Activated CD8-positive, alpha-beta memory T cell treated with anti-CD3 and anti-CD28 coated beads, Interleukin-2, amount 10 ng/mL, durations not matched to agents 7 days and 5 days (primary cell): ENCODE results near the gene TMEM225B. TPM values are rescaled to one million over a fixed set of nuclear protein-coding genes. Genes with fewer than 3 reads are reported as not detected.
"Not testable (repeated sequence)": the region's sequence is repeated elsewhere in the genome, so short reads cannot be mapped to it uniquely, and the experiment has no call there.

ENCODE experiments used
- ATAC-seq: fragments of 150-1000 bp; cut with Tn5 transposase; one replicate; pipeline ENCODE4 v1.10.0; 2021; ENCODE audit warnings: moderate library complexity
- CTCF ChIA-PET: fragments of 350-600 bp; sonication (Branson Sonifier 250); formaldehyde crosslinking; loops from one replicate; lab custom pipeline; 2021; ENCODE audit warnings: antibody characterized with exemption; lab: Charles Lee
- DNase-seq: peaks from one replicate; pipeline ENCODE4 v3.0.0-alpha.2; 2020
- H3K27ac Mint-ChIP-seq: one replicate; pipeline ENCODE4 v1.8.0; 2021; ENCODE audit warnings: mild to moderate bottlenecking, mixed read lengths
- H3K27me3 Mint-ChIP-seq: one replicate; pipeline ENCODE4 v1.8.0; 2021; ENCODE audit warnings: mixed read lengths
- H3K36me3 Mint-ChIP-seq: one replicate; pipeline ENCODE4 v1.8.0; 2021; ENCODE audit warnings: mild to moderate bottlenecking, mixed read lengths
- H3K4me1 Mint-ChIP-seq: one replicate; pipeline ENCODE4 v1.8.0; 2021; ENCODE audit warnings: mixed read lengths
- H3K4me3 Mint-ChIP-seq: one replicate; pipeline ENCODE4 v1.8.0; 2021; ENCODE audit warnings: mild to moderate bottlenecking, moderate library complexity, mixed read lengths
- H3K9me3 Mint-ChIP-seq: one replicate; pipeline ENCODE4 v1.8.0; 2022; ENCODE audit warnings: low read depth, mixed read lengths
- total RNA-seq, 2 experiments: library from RNA; stranded (reverse); gene quantifications; one replicate each; pipeline ENCODE4 v1.2.3, GENCODE V29; 2021

The TMEM225B gene, protein sequence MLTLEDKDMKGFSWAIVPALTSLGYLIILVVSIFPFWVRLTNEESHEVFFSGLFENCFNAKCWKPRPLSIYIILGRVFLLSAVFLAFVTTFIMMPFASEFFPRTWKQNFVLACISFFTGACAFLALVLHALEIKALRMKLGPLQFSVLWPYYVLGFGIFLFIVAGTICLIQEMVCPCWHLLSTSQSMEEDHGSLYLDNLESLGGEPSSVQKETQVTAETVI
- 1 to 10 TPM in 1 of 2 experiments, not detected in 1; 2.3 TPM for total RNA-seq

DNA sequence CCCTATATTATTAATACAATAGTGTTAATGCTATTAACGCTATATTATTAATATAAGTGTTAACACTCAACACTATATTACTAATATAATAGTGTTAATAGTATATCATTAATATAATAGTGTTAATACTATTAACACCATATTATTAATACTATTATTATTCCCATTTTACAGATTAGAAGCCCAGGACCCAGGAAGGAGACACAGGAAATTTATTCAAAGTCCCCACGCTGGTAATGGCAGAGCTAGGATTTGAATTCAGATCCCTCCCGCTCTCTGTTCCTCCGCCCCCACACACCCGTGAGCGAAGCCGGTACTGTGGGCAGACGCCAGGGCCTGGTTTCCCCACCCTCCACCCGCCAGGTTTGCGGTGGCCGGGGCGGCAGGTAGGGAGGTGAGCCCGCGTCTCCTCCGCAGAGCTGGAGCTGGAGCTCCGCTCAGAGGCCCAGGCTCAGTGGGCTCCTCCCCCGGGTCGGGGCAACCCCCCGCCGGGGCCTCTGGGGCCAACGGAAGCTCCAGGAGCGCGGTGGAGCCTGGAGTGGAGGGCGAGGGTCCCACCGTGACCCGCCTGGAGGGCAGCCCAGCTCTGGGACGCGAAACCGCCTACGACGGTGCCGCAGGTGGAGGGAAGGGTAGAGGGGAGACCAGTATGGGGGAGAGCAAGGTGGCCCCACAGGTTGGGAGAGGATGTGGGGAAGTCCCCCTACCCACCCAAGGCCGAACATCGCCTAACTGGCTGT, at the start of gene TMEM225B:
Gene TMEM225B, plus strand, starts transcription at position 506 of the 740 bp plus-strand sequence. CDS start 6,122 bp downstream, outside the sequence.
- H3K27me3 Mint-ChIP-seq: no peaks in the 10 kb centered on the region
- no peaks in the 10 kb centered on the region for H3K36me3 Mint-ChIP-seq
- H3K9me3 Mint-ChIP-seq: no peaks in the 10 kb centered on the region
- peaks cover 2% of the 10 kb centered on the region for H3K4me1 Mint-ChIP-seq
- ATAC-seq: no peak
- no peak within 1 kb of the TSS for H3K27ac Mint-ChIP-seq
- CTCF ChIA-PET: interaction anchor here (0.7 to 1.0 kb wide), 2 partner anchors 18 to 151 kb away, joined by 3 read pairs; partner anchors contain the start of gene ZSCAN25
- no peak for DNase-seq
- no peak within 1 kb of the TSS for H3K4me3 Mint-ChIP-seq

DNA sequence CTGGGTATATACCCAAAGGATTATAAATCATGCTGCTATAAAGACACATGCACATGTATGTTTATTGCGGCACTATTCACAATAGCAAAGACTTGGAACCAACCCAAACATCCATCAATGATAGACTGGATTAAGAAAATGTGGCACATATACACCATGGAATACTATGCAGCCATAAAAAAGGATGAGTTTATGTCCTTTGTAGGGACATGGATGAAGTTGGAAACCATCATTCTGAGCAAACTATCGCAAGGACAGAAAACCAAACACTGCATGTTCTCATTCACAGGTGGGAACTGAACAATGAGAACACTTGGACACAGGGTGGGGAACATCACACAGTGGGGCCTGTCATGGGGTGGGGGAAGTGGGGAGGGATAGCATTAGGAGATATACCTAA, 48.5 kb upstream of the TMEM225B start:
- H3K27ac Mint-ChIP-seq, DNase-seq, H3K27me3 Mint-ChIP-seq, CTCF ChIA-PET, ATAC-seq, H3K9me3 Mint-ChIP-seq, H3K4me3 Mint-ChIP-seq: not testable (repeated sequence)
- H3K4me1 Mint-ChIP-seq: peaks cover 22% of the 10 kb centered on the region
- H3K36me3 Mint-ChIP-seq: peaks cover 46% of the 10 kb centered on the region

DNA sequence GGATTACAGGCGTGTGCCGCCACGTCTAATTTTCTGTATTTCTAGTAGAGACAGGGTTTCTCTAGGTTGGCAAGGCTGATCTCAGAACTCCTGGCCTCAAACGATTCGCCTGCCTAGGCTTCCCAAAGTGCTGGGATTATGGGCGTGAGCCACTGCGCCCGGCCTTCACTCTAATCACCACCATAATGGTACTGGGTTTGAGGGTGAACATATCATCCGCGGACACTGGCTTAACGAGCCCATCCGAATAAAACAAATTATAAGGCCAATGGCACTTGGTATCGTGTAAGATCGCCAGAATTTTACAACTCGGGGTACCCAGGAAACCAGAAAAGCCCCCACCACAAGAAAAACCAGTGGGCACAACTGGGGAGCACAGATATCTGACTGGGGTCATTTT, 46.7 kb upstream of the TMEM225B start:
- peak overlapping the region; percentile 86 for H3K4me3 Mint-ChIP-seq
- CTCF ChIA-PET: no interaction called here
- H3K27ac Mint-ChIP-seq: peak overlapping the region; percentile 88
- no peaks in the 10 kb centered on the region for H3K27me3 Mint-ChIP-seq
- H3K9me3 Mint-ChIP-seq: peaks cover 10% of the 10 kb centered on the region
- H3K4me1 Mint-ChIP-seq: peaks cover 26% of the 10 kb centered on the region
- DNase-seq: no peak
- ATAC-seq: no peak
- peaks cover 54% of the 10 kb centered on the region for H3K36me3 Mint-ChIP-seq

DNA sequence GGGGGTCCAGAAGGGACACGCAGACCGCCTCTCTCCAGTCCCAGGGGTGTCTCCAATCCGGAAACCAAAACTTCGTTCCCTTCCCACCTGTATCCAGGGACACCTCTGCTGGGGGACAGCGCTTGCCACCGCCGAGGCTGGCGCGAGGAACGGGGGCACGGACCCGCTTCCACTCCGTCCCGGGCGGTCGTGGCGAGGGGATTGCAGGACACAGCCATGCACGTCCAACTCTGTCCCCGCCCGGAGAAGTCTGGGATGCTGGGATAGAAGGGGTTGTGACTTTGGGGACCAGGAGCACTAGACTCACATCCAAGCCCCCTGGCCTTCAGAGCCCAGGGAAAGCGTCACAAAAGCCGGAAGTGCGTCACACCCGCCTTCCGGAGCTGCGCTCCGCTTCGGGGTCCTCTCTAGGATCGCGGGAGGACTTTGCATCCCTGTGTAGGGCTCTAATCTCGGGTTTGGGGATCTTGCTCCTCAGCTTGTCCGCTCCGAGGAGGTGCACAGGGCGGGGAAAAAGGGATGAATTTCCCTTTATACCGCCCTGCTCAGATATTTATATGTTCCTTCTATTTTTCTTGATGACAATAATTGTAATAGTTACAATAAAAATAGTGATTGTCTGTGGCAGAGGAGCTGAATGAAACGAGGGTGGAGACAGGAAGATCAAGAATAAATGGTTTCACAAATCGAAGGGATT, 46.2 kb upstream of the TMEM225B start, which contains the start of gene FAM200A:
Gene FAM200A, minus strand, starts transcription at position 348 of the 697 bp plus-strand sequence. CDS start 3,707 bp downstream, outside the sequence.
- Mint-ChIP-seq H3K27ac (peak within 1 kb of the TSS; percentile 88), H3K4me1 (peaks cover 29% of the 10 kb centered on the region), H3K9me3 (peaks cover 7% of the 10 kb centered on the region), H3K27me3 (no peaks in the 10 kb centered on the region), H3K36me3 (peaks cover 51% of the 10 kb centered on the region), H3K4me3 (peak within 1 kb of the TSS; percentile 86)
- ATAC-seq: peak; percentile 99
- CTCF ChIA-PET: interaction anchor here (1.0 to 1.2 kb wide), 2 partner anchors 44 to 64 kb away, joined by 3 read pairs; partner anchors contain the start of gene ZSCAN25
- peak; percentile 90 for DNase-seq

DNA sequence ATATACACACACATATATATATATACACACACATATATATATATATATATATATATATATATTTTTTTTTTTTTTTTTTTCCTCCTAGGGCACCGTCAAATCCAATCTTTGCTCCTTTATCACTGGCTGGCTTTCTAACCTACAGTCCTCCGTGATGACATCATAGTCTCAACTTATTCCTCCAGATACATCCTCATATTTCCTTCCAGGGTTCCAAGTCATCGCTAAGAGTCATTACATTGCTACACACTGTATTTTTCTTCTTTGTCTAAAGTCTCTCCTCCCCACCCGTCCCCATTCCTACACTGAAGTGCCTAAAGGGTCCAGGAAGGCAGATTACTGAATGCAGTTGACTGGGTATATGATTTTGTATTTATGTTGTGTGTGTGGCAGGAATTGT, 45.0 kb upstream of the TMEM225B start:
- Mint-ChIP-seq H3K27ac (peak overlapping the region; percentile 11), H3K4me3 (no peak overlapping the region), H3K36me3 (peaks cover 51% of the 10 kb centered on the region), H3K4me1 (peaks cover 35% of the 10 kb centered on the region), H3K9me3 (peaks cover 4% of the 10 kb centered on the region), H3K27me3 (no peaks in the 10 kb centered on the region)
- DNase-seq (no peak), ATAC-seq (no peak)
- CTCF ChIA-PET: no interaction called here

DNA sequence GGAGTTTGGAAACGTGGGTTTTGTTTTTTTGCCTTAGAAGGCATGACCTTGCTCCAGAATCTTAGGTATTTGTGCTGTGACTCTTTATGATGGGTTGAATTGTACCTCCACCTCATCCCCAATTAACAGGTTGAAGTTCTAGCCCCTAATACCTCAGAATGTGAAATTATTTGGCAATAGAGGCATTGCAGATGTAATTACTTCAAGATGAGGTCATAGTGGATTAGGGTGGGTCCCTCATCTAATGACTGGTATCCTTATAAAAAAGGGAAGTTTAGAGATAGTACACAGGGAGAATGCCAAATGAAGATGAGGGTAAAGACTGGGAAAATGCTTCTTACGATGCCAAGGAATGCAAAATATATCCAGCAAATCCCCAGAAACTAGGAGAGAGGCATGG, 43.1 kb upstream of the TMEM225B start:
- Mint-ChIP-seq H3K4me3 (no peak overlapping the region), H3K27ac (peak overlapping the region; percentile 4), H3K4me1 (peaks cover 33% of the 10 kb centered on the region), H3K36me3 (peaks cover 39% of the 10 kb centered on the region), H3K27me3 (no peaks in the 10 kb centered on the region), H3K9me3 (no peaks in the 10 kb centered on the region)
- DNase-seq: no peak
- ATAC-seq: no peak
- CTCF ChIA-PET: no interaction called here

DNA sequence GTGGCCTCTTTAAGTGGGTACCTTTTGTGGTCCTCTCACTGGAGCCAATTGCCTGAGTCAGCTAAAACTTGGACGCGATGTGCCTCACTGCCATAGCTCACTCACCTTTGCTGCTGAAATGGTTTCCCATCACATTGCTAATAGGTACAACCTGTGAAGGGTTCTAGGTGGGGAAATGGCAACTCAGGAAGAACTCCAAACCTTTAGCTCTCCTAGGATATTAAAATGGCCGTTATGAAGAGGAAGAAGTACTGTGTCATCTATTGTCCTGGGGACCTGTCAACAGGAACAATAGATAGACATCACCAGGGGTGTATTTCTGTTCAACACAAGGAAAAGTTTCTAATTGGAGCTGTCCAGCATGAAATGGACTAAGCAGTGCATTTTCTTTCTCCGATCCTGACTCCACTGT, 40.9 kb upstream of the TMEM225B start:
- DNase-seq: no peak
- no peaks in the 10 kb centered on the region for H3K9me3 Mint-ChIP-seq
- peaks cover 53% of the 10 kb centered on the region for H3K36me3 Mint-ChIP-seq
- CTCF ChIA-PET: interaction anchor here (0.8 to 1.7 kb wide), 3 partner anchors 10 to 60 kb away, joined by 3 to 7 read pairs (median 6); partner anchors contain the start of genes ZNF394 and ZSCAN25
- peak overlapping the region; percentile 97 for H3K27ac Mint-ChIP-seq
- no peak for ATAC-seq
- H3K4me3 Mint-ChIP-seq: peak overlapping the region; percentile 91
- no peaks in the 10 kb centered on the region for H3K27me3 Mint-ChIP-seq
- H3K4me1 Mint-ChIP-seq: peaks cover 42% of the 10 kb centered on the region

DNA sequence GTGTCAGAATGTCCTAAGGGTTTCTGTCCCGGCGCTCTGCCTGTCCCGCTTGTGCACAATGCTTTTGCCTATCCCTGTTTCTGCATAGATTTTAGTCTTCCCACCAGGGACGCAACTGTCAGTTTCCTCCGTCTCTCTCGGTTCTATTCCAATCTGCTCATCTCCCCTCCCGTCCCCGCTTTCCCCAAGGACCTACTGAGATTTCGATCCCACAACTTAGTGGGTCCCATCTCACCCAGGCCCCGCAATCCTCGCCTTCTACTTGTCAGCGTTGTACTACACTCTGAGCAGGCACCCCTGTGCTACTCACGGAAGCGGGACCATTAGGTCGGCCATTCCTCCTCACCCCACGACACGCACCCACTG, 40.1 kb upstream of the TMEM225B start:
- Mint-ChIP-seq H3K4me3 (peak overlapping the region; percentile 91), H3K27me3 (no peaks in the 10 kb centered on the region), H3K4me1 (peaks cover 44% of the 10 kb centered on the region), H3K9me3 (no peaks in the 10 kb centered on the region), H3K36me3 (peaks cover 60% of the 10 kb centered on the region), H3K27ac (peak overlapping the region; percentile 97)
- DNase-seq (no peak), ATAC-seq (peak; percentile 74)
- CTCF ChIA-PET: interaction anchor here (0.8 to 1.9 kb wide), 6 partner anchors 9 to 355 kb away, joined by 3 to 7 read pairs (median 5); partner anchors contain the start of genes ZKSCAN5, ZNF394 and ZSCAN25

DNA sequence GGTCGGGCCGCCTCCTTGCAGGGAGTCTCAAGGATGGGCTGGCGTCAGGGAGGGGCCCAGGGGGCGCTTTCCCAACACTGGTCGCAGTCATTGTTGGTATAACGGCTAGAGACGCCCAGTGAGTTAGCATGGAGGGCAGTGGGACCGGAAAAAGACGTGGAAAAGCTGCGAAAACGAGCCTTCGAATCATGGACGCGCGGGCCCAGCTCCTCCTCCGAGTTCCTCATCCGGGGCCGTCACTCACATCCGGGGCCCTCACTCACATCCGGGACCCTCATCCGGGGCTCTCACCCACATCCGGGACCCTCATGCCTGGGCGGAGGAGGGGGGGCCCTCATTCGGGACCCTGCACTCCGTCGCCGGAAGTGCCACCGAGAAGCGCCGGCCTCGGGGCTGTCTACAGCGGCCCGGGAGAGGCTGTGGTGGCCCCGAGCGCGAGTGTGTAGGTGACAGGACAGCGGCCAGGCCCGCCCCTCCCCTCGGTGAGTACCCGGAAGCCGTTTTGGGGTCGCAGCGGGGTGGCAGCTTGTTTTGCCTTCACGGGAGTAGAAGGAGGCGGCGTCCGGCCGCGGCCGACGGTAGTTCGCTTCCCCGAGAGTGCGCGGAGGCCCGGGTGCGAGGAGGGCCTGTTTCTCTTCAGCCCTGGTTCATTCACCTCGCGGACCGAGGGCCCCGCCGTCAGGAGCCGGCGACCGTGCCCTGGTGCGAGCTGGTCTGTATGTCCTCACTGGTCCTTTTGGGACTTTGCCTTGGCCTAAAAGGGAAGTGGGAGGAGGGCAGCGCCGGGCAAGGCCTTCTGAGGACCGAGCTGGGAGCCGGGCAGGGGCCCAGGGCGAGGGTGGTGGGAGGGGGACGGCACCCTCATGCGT, 39.5 kb upstream of the TMEM225B start, which contains the start of gene ZNF655:
Gene ZNF655, plus strand, starts transcription at position 337 of the 869 bp plus-strand sequence. CDS start 1,918 bp downstream, outside the sequence.
- Mint-ChIP-seq H3K36me3 (peaks cover 58% of the 10 kb centered on the region), H3K9me3 (no peaks in the 10 kb centered on the region), H3K4me1 (peaks cover 44% of the 10 kb centered on the region), H3K27ac (peak within 1 kb of the TSS; percentile 97), H3K27me3 (no peaks in the 10 kb centered on the region), H3K4me3 (peak within 1 kb of the TSS; percentile 91)
- ATAC-seq (peak; percentile 91), DNase-seq (peak; percentile 96)
- CTCF ChIA-PET: interaction anchor here (1.0 to 1.9 kb wide), 5 partner anchors 8 to 355 kb away, joined by 3 to 7 read pairs (median 4); partner anchors contain the start of genes ZKSCAN5 and ZSCAN25

DNA sequence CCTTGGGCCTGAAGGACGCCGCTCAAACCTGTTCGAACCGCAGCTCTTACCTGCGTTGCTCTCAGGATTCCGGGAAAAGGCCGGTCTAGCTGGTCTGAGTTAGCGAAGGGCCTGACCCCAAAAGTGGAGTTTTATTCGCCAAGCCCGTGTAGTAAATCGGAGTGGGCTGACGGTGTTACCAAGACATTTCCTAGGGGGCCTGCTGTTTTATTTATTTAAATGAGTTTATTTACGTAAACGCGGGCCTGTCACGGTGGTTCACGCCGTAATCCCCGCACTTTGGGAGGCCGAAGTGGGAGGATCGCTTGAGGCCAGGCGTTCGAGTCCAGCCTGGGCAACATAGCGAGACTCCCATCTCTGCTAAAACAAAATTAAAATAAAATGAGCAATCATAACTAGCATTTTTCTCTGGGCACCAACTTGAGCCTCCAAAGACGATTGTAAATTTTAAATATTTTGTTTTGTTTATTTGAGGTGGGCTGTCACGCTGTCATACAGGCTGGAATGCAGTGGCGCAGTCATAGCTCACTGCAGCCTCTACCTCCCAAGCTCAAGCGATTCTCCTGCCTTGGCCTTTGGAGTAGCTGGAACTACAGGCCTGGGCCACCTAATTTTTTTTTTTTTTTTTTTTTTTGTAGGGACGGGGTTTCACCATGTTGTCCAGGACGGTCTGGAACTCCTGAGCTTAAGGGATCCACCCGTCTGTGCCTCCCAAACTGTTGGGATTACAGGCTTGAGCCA, 38.7 kb upstream of the TMEM225B start:
- peak overlapping the region; percentile 91 for H3K4me3 Mint-ChIP-seq
- CTCF ChIA-PET: interaction anchor here (1.9 kb wide), 1 partner anchor 55 kb away, joined by 7 read pairs; the partner anchor contains the start of gene ZKSCAN5
- H3K27ac Mint-ChIP-seq: peak overlapping the region; percentile 97
- no peak for ATAC-seq
- peaks cover 61% of the 10 kb centered on the region for H3K36me3 Mint-ChIP-seq
- DNase-seq: no peak
- H3K27me3 Mint-ChIP-seq: no peaks in the 10 kb centered on the region
- no peaks in the 10 kb centered on the region for H3K9me3 Mint-ChIP-seq
- H3K4me1 Mint-ChIP-seq: peaks cover 47% of the 10 kb centered on the region

DNA sequence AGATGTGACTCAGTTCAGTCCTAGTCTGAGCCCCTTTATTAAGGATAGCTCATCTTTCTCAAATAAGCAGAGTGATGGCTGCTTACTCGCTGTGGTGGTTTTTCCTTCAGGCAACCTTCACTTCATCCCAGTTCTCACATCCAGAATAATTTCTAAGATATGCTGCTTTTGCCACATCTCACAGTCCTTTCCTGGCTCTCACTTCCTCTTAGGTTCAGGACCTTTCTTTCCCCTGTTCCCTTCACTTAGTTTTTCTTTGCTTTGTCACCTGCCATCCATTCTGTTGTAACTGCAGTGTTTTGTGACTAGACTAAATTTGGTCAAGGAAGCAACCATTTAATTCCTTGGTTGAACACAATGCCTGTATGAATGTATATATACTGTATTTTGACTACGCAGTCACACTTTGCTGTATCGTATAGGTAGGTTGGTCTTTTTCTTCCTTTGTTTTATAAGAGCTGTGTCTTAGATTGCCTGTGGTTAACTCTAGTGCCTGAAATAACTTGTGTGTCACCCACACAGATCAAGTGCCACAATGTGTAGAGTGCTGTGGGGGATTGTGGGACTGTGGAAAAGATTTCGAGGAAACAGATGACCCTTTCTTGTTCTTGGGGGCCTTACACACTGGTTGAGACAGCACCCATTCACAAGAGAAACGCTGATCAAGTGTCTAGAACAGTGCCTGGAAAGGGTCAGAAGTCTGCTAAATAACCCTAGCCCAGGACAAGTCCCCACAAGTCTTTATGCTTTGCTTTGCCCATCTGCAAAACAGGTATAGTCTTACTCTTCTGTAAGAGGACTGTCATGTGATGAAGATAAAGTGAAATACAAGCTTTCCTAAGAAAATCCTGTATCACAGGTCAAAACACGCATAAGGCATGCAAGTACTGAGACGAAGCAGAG, 37.0 kb upstream of the TMEM225B start:
- Mint-ChIP-seq H3K27me3 (no peaks in the 10 kb centered on the region), H3K4me1 (peaks cover 49% of the 10 kb centered on the region)

More for the DNA sequence above, 37.0 kb upstream of the TMEM225B start:
- DNase-seq (no peak), ATAC-seq (no peak)
- Mint-ChIP-seq H3K9me3 (no peaks in the 10 kb centered on the region), H3K36me3 (peaks cover 60% of the 10 kb centered on the region), H3K27ac (peak overlapping the region; percentile 31), H3K4me3 (peak overlapping the region; percentile 21)
- CTCF ChIA-PET: no interaction called here
